Activated CD4-positive, alpha-beta memory T cell treated with anti-CD3 and anti-CD28 coated beads for 36 hours (primary cell): Measurements from ENCODE around the gene EML1. TPM values are rescaled to one million over a fixed set of nuclear protein-coding genes. Genes with fewer than 3 reads are reported as not detected.

ENCODE experiments used
- CTCF ChIA-PET: fragments of 350-600 bp; sonication (Branson Sonifier 250); formaldehyde crosslinking; loops from one replicate; lab custom pipeline; 2021; ENCODE audit warnings: antibody characterized with exemption, inconsistent platforms; lab: Charles Lee
- POLR2A ChIA-PET: fragments of 350-600 bp; sonication (Branson Sonifier 250); formaldehyde crosslinking; loops from one replicate; lab custom pipeline; 2021; ENCODE audit warnings: antibody characterized with exemption; lab: Charles Lee
- DNase-seq: peaks from one replicate; pipeline ENCODE4 v3.0.0-alpha.2; 2020
- H3K27ac Mint-ChIP-seq: one replicate; pipeline ENCODE4 v1.8.0; 2021; ENCODE audit warnings: mixed read lengths
- H3K27me3 Mint-ChIP-seq: one replicate; pipeline ENCODE4 v1.8.0; 2021; ENCODE audit warnings: mixed read lengths
- H3K36me3 Mint-ChIP-seq: one replicate; pipeline ENCODE4 v1.8.0; 2021; ENCODE audit warnings: mixed read lengths
- H3K4me1 Mint-ChIP-seq: one replicate; pipeline ENCODE4 v1.8.0; 2021; ENCODE audit warnings: low read depth, mixed read lengths
- H3K4me3 Mint-ChIP-seq: one replicate; pipeline ENCODE4 v1.8.0; 2021; ENCODE audit warnings: mild to moderate bottlenecking, mixed read lengths
- H3K9me3 Mint-ChIP-seq: one replicate; pipeline ENCODE4 v1.8.0; 2021; ENCODE audit warnings: mixed read lengths
- intact Hi-C: fragments of 100-400 bp; cut with micrococcal nuclease; formaldehyde crosslinking; loops from one replicate; pipeline ENCODE4 v1.15.1; 2023
- total RNA-seq, 2 experiments: library from RNA; stranded (reverse); gene quantifications; one replicate each; pipeline ENCODE4 v1.2.3, GENCODE V29; 2021

EML1 gene
- total RNA-seq, 2 experiments from 2014 or later = 1.5 to 1.9 TPM

DNA sequence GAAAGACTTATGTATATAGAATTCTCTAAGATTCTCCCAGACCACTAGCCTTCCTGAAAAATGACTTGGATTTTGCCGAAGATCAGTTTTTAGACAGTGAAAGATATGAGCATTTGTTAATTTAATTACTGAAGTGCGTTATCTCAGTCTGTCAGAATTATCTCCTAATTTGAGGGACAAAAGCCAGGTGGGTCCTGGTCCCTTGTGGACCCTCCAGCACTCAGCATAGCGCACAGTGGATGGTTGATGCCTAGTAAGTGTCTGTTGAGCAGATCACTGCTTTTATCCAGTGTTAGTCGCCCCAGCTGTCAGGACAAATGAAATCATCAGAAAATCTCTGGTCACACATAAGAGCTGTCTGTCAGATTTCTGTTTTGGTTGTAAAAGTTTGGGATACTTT lies 80.4 kb downstream of the EML1 start:
- Mint-ChIP-seq H3K27ac (no peak overlapping the region), H3K4me3 (no peak overlapping the region), H3K4me1 (no peaks in the 10 kb centered on the region), H3K36me3 (no peaks in the 10 kb centered on the region), H3K9me3 (no peaks in the 10 kb centered on the region), H3K27me3 (peaks cover 34% of the 10 kb centered on the region)
- no peak for DNase-seq
- intact Hi-C loops = no loop called here
- ChIA-PET CTCF (no interaction called here), POLR2A (no interaction called here)

DNA sequence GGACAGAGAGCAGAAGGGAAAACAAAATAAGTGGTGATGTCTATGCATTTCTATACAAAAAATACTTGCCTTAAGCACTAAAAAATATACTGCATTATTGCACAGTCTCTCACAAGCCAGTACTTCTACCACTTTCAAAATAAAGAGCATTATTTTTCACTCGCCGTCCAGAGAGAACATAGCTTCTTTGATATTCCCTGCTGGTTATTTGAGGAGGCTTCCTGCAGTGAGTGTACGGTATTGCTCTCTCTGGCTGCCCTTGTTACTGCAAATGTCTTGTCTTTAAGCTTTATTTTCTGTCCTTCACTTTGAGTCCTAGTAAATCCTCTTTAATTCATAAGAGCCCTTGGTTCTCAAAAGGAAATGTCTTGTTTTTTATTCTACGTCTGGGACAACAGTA lies 81.1 kb downstream of the EML1 start:
- H3K4me1 Mint-ChIP-seq = no peaks in the 10 kb centered on the region
- no peak overlapping the region for H3K4me3 Mint-ChIP-seq
- CTCF ChIA-PET = no interaction called here
- intact Hi-C loops = no loop called here
- no peaks in the 10 kb centered on the region for H3K9me3 Mint-ChIP-seq
- no peaks in the 10 kb centered on the region for H3K36me3 Mint-ChIP-seq
- POLR2A ChIA-PET = no interaction called here
- H3K27ac Mint-ChIP-seq = no peak overlapping the region
- peaks cover 30% of the 10 kb centered on the region for H3K27me3 Mint-ChIP-seq
- DNase-seq = no peak

DNA sequence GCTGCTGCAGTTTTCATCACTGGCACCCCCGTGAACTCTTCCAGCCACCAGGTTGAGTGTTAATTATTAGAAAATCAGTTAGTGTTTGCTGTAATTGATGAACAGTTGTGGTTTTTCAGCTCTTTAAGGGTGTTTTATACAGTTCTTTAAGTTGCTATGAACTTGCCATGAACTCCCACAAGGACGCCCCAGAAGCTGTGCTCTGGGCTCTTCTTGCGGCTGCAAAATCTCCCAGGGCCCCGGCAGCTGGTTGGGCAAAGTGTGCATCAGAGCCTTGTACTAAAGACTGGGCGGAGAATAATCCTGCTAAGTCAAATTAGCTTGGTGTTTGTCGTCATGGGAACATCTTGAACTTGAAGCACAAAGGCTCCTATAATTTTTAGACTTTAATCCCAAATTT lies 82.2 kb downstream of the EML1 start:
- H3K27me3 Mint-ChIP-seq = peaks cover 25% of the 10 kb centered on the region
- H3K9me3 Mint-ChIP-seq = no peaks in the 10 kb centered on the region
- POLR2A ChIA-PET = interaction anchor here (0.6 kb wide), 1 partner anchor 143 kb away, joined by 3 read pairs; no protein-coding TSS in a partner anchor
- CTCF ChIA-PET = interaction anchor here (0.7 to 1.1 kb wide), 4 partner anchors 9 to 142 kb away, joined by 3 read pairs; no protein-coding TSS in a partner anchor
- intact Hi-C loops = no loop called here
- DNase-seq = no peak
- no peak overlapping the region for H3K4me3 Mint-ChIP-seq
- H3K27ac Mint-ChIP-seq = no peak overlapping the region
- no peaks in the 10 kb centered on the region for H3K36me3 Mint-ChIP-seq
- H3K4me1 Mint-ChIP-seq = no peaks in the 10 kb centered on the region

DNA sequence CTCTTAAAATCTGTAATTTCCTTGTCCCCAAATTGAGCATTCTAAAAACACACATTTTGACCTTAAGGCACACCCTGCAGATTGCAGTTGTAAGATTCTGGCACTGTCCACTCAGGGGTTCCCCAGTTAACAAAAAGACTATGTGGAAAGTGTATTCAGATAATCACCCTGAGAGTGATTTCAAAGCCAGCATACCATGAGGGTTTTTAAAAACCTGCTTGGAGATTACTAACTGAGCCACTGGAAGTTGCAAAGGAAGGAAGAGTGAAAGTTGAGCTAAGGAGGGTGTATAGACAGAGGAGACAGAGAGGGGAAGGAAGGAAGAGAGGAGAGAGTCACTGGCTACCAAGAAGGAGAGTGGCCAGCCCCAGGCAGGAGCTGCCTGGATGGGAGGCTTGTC lies 82.6 kb downstream of the EML1 start:
- H3K4me1 Mint-ChIP-seq = no peaks in the 10 kb centered on the region
- no peak overlapping the region for H3K4me3 Mint-ChIP-seq
- no peaks in the 10 kb centered on the region for H3K9me3 Mint-ChIP-seq
- POLR2A ChIA-PET = interaction anchor here (0.6 kb wide), 1 partner anchor 144 kb away, joined by 3 read pairs; no protein-coding TSS in a partner anchor
- intact Hi-C loops = no loop called here
- no peak overlapping the region for H3K27ac Mint-ChIP-seq
- DNase-seq = no peak
- H3K27me3 Mint-ChIP-seq = peaks cover 29% of the 10 kb centered on the region
- no peaks in the 10 kb centered on the region for H3K36me3 Mint-ChIP-seq
- CTCF ChIA-PET = interaction anchor here (0.7 to 1.1 kb wide), 4 partner anchors 8 to 143 kb away, joined by 3 read pairs; no protein-coding TSS in a partner anchor

DNA sequence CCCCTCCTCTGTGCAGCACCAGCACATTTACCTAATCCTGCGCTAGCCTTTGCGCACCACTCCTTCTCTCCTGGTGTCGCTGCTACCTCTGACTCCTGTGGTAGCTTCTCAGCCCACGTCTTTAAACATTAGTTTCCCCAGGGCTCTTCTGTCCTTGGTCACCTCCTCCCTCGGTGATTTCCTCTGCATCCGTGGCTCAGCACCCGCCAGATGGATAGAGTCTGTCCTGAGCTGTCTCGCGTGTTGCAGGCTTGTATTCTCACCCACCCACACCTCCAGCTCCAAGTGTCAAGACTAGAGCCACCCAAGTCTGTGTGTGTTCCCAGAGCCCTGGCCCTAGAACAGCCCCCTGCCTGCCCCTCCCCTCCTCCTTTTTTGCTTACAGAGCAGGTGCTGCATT lies 83.2 kb downstream of the EML1 start:
- peaks cover 28% of the 10 kb centered on the region for H3K27me3 Mint-ChIP-seq
- H3K4me3 Mint-ChIP-seq = no peak overlapping the region
- no peaks in the 10 kb centered on the region for H3K9me3 Mint-ChIP-seq
- DNase-seq = no peak
- CTCF ChIA-PET = interaction anchor here (0.8 kb wide), 1 partner anchor 9 kb away, joined by 4 read pairs; no protein-coding TSS in a partner anchor
- intact Hi-C loops = no loop called here
- H3K27ac Mint-ChIP-seq = no peak overlapping the region
- POLR2A ChIA-PET = no interaction called here
- H3K36me3 Mint-ChIP-seq = no peaks in the 10 kb centered on the region
- no peaks in the 10 kb centered on the region for H3K4me1 Mint-ChIP-seq

DNA sequence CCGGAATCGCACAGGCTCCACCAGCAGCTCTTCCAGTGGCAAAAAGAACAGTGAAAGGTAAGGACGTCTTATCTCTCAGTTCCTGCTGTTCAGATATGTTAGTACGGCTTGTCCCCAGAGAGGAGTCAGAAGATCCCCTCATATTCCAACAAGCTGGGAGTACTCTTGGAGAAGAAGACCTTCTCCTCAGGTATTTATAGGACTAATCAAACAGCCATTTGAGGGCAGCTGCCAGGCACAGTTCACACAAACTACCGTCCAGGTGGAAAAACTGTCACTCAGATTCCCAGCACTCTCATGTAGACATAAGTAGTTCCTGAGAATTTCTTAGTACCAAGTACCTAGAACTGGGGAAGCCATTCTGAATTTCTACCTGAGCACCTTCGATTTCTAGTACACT lies 85.3 kb downstream of the EML1 start:
- intact Hi-C loops = no loop called here
- no peak for DNase-seq
- no peaks in the 10 kb centered on the region for H3K36me3 Mint-ChIP-seq
- CTCF ChIA-PET = interaction anchor here (0.8 kb wide), 1 partner anchor 148 kb away, joined by 5 read pairs; no protein-coding TSS in a partner anchor
- H3K4me1 Mint-ChIP-seq = no peaks in the 10 kb centered on the region
- no peaks in the 10 kb centered on the region for H3K9me3 Mint-ChIP-seq
- no peak overlapping the region for H3K4me3 Mint-ChIP-seq
- peaks cover 16% of the 10 kb centered on the region for H3K27me3 Mint-ChIP-seq
- POLR2A ChIA-PET = no interaction called here
- no peak overlapping the region for H3K27ac Mint-ChIP-seq

DNA sequence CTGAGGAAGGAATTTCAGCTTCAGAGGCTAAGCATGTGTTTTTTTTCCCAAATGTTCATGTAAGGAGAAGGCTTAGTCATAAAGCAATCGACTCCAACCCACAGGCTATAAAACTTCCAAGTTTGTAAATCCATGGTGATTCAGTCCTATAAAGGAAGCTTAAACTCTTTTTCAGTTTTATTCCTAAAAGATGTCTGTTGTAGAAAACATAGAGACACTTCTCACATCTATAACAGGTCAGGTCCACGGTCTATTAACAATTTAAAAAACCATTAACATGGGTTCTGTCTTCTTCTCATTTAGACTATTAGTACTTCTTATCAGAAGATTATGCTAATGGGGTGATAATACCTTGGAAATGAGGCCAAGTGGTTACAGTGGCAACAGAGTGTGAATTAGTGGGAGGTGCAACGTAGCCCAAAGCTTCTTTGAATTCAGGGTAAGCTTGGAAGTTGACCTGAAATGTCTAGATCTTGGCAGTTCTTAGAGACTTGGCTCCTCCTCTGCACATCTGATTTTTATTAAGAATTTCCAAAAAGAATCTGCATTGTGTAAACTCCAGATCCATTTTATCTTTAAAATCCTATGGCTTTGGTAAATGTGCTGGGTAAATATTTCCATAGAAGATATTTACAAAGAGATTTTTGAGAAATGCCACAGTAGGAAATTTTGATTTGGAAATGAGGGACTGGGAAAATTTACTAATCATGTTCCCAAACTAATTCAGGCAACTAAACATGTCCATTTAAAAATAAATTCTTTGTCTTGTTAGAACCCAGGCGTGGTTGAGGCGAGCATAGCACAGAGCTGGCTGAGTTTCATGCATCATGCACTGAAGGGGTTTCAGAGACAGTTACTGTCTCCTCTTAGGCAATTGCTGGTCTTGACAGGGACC lies 86.4 kb downstream of the EML1 start:
- POLR2A ChIA-PET = no interaction called here
- CTCF ChIA-PET = interaction anchor here (0.8 kb wide), 1 partner anchor 149 kb away, joined by 5 read pairs; no protein-coding TSS in a partner anchor
- Mint-ChIP-seq H3K27me3 (peaks cover 16% of the 10 kb centered on the region), H3K27ac (no peak overlapping the region), H3K4me1 (no peaks in the 10 kb centered on the region), H3K9me3 (no peaks in the 10 kb centered on the region), H3K4me3 (no peak overlapping the region), H3K36me3 (no peaks in the 10 kb centered on the region)
- DNase-seq = no peak
- intact Hi-C loops = no loop called here

DNA sequence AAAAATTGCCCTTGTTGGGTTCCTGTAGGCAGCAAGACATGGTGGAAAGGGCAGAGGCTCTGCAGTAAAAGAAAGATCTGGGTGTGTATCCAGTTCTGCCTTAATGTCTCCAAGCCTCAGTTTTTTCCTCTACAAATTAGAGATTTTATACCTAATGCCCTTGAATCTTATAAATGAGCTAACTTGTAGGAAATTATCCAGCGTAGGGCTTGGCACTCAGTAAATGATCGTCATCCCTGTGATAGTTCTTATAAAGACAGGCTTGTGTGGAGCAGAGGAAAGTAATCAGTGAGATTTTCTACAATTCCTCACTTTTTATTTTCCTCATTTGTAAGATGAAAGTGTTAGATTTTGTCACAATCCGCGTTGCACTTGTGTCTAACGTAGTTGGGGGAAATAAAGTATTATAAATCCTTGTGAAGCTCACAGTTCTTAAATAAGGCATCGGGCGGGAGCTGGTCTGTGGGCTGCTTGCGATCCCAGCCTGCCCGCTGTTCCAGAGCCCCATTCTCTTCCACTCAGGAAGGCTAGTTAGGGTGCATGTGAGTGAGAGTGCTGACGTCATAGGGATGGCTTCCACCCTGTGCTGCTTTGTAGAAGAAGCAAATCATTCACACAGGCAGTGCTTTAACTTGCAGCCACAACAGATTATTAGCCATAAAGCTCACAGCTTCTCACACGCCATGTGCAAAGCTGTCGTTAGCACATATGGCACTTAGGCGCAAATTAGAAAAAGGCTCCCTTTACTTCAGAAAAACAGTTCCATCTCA lies 87.6 kb downstream of the EML1 start:
- H3K36me3 Mint-ChIP-seq = no peaks in the 10 kb centered on the region
- no peak for DNase-seq
- intact Hi-C loops = no loop called here
- ChIA-PET CTCF (no interaction called here), POLR2A (no interaction called here)
- H3K4me1 Mint-ChIP-seq = no peaks in the 10 kb centered on the region
- H3K27me3 Mint-ChIP-seq = peaks cover 13% of the 10 kb centered on the region
- no peak overlapping the region for H3K27ac Mint-ChIP-seq
- H3K9me3 Mint-ChIP-seq = no peaks in the 10 kb centered on the region
- H3K4me3 Mint-ChIP-seq = no peak overlapping the region

DNA sequence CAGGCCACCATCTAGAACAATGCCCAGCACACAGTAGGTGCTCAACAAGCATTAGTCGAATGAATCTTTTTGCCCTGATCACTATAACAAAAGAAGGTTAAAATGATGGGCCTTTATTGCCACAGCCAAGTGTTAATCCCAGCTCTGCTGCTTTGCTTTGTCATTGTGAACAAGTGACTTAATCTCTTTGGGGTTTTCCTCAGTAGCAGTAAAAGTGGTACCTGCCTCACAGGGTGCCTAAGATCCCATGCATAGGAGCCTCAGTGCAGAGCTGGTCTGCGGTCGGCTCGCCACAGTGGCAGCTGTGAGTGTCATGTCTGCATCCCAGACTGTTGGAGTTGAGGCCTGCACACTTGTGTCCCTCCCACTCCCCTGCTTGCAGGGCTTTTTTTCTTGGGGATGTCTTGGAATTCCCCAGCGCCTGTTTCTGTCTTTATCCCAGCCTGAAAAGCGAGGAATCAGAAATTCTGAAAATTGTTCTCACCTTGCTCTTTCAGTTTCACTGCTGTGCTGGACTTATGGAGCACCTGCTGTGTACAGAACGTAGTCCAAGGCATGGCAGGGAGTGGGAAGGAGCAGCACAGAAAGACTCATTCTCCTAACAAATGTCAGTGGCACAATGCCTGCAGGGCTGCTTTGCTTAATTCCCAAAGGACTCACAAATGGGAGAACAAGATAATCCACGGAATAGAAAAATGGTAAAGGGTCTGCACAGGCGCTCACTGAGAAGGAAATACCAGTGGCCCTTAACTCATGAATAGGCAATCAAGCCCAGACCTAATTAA lies 90.8 kb downstream of the EML1 start:
- Mint-ChIP-seq H3K9me3 (no peaks in the 10 kb centered on the region), H3K4me3 (no peak overlapping the region), H3K27ac (no peak overlapping the region), H3K4me1 (no peaks in the 10 kb centered on the region), H3K36me3 (no peaks in the 10 kb centered on the region), H3K27me3 (peaks cover 11% of the 10 kb centered on the region)
- DNase-seq = no peak
- ChIA-PET CTCF (interaction anchor here (0.7 to 7.8 kb wide), 11 partner anchors 8 to 201 kb away, joined by 3 to 83 read pairs (median 4); no protein-coding TSS in a partner anchor), POLR2A (no interaction called here)
- intact Hi-C loops = no loop called here

DNA sequence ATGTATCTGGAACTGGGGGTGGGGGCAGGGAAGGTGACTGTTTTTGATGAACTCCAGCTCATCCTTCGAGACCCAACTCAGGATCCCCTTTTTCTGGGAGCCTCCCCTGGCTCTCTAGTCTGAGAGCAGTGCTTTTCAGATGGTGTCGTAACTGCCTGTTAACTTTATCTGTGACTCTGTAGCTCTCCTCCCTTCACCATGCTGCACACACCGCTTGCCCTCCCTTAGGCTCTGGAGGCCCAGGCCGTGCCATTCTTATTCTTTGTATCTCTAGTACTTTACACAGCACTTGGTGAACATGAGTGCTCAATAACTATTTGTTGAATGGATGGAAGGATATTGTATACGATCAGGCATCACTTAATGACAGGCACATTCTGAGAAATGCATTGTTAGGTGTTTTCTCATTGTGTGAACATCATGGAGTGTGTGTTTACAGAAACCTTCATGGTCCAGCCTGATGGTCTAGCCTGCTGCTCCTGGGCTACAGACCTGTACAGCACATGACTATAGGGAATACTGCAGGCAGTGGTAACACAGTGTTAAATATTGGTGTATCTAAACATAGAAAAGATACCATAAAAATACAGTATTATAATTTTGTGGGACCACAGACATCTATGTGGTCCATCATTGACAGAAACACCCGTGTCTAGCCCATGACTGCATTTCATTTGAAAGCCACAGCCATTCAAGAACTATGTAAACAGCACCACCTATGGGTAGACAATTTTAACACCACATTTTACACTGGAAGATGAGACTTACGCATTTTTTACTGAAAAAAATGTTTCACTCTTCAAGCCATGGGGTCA lies 91.8 kb downstream of the EML1 start:
- POLR2A ChIA-PET = no interaction called here
- H3K4me3 Mint-ChIP-seq = no peak overlapping the region

DNA sequence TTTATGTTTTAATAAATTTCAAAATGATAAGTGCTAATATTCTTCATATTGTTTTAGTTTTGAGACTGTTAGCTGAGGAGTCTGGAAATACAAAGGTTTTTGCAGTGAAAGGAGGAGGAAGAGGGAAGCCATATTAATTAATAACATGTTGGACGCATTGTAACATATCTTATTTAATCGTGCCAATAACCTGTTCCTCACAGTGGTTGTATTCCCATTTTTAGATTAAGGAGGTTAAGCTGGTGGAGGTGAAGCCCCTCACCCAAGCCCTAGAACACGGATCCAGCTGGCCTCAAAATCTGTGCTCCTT lies 92.4 kb downstream of the EML1 start:
- H3K9me3 Mint-ChIP-seq = no peaks in the 10 kb centered on the region
- no peak overlapping the region for H3K27ac Mint-ChIP-seq
- H3K4me3 Mint-ChIP-seq = no peak overlapping the region
- intact Hi-C loops = loop anchor here (1.0 to 5.0 kb wide), 3 partner anchors 155 to 363 kb away; no protein-coding TSS in a partner anchor
- no peak for DNase-seq
- no peaks in the 10 kb centered on the region for H3K36me3 Mint-ChIP-seq
- POLR2A ChIA-PET = no interaction called here
- H3K4me1 Mint-ChIP-seq = no peaks in the 10 kb centered on the region
- CTCF ChIA-PET = interaction anchor here (0.6 to 7.8 kb wide), 20 partner anchors 9 to 470 kb away, joined by 3 to 83 read pairs (median 3); partner anchors contain the start of gene CYP46A1
- peaks cover 9% of the 10 kb centered on the region for H3K27me3 Mint-ChIP-seq

More for the DNA sequence above, 91.8 kb downstream of the EML1 start:
- intact Hi-C loops = loop anchor here (1.0 to 5.0 kb wide), 3 partner anchors 155 to 363 kb away; no protein-coding TSS in a partner anchor
- H3K27me3 Mint-ChIP-seq = peaks cover 11% of the 10 kb centered on the region
- no peaks in the 10 kb centered on the region for H3K9me3 Mint-ChIP-seq
- no peak overlapping the region for H3K27ac Mint-ChIP-seq
- no peaks in the 10 kb centered on the region for H3K36me3 Mint-ChIP-seq
- CTCF ChIA-PET = interaction anchor here (0.6 to 7.8 kb wide), 24 partner anchors 9 to 470 kb away, joined by 3 to 83 read pairs (median 3); partner anchors contain the start of gene CYP46A1
- DNase-seq = no peak
- no peaks in the 10 kb centered on the region for H3K4me1 Mint-ChIP-seq
